AG04449 (cell line): ENCODE data around the gene BUB1.
"Not testable (repeated sequence)": the region's sequence is repeated elsewhere in the genome, so short reads cannot be mapped to it uniquely, and the experiment has no call there.

Experiments used
- CTCF ChIA-PET: fragments of 350-600 bp; formaldehyde crosslinking; extraction: SDS; loops from one replicate; lab custom pipeline; 2021; ENCODE audit warnings: antibody characterized with exemption; lab: Yijun Ruan, JAX
- POLR2A ChIA-PET: fragments of 400-600, 350-600 bp; formaldehyde crosslinking; extraction: SDS; loops from one replicate; lab custom pipeline; 2020; ENCODE audit warnings: antibody characterized with exemption, inconsistent platforms; lab: Yijun Ruan, JAX
- DNase-seq: peaks from one replicate; pipeline ENCODE4 v3.0.0-alpha.2; 2010; ENCODE audit warnings: low read depth, low spot score
- H3K4me3 ChIP-seq: 2 replicates; pipeline ENCODE4 v1.5.1; 2011; ENCODE audit warnings: low read depth, mild to moderate bottlenecking, control low read depth, low read length

The BUB1 gene

GRCh38 chr2:110603917-110604591, 73.8 kb downstream of the BUB1 start:
- H3K4me3 ChIP-seq, CTCF ChIA-PET, POLR2A ChIA-PET, DNase-seq: not testable (repeated sequence)

GRCh38 chr2:110602139-110602538, 75.7 kb downstream of the BUB1 start:
- CTCF ChIA-PET, DNase-seq, POLR2A ChIA-PET, H3K4me3 ChIP-seq: not testable (repeated sequence)

GRCh38 chr2:110591973-110592372, 85.9 kb downstream of the BUB1 start:
- CTCF ChIA-PET, POLR2A ChIA-PET, DNase-seq, H3K4me3 ChIP-seq: not testable (repeated sequence)

- H3K4me3 ChIP-seq, POLR2A ChIA-PET, CTCF ChIA-PET, DNase-seq: not testable (repeated sequence)
Observed at GRCh38 chr2:110589677-110590330, 88.1 kb downstream of the BUB1 start.

GRCh38 chr2:110588520-110588919, 89.3 kb downstream of the BUB1 start:
- H3K4me3 ChIP-seq, CTCF ChIA-PET, POLR2A ChIA-PET, DNase-seq: not testable (repeated sequence)
